ENCODE data around the gene SLC51B. TPM values are rescaled to one million over a fixed set of nuclear protein-coding genes. Genes with fewer than 3 reads are reported as not detected.

The SLC51B gene
- polyA plus RNA-seq (2012; rRNA removed) = not detected in 2 replicates
- not detected in 2 replicates for polyA plus RNA-seq (2012; cell fraction: cytosol; rRNA removed)
- not detected in 2 replicates for polyA plus RNA-seq (2012; cell fraction: nucleus; rRNA removed)

DNA sequence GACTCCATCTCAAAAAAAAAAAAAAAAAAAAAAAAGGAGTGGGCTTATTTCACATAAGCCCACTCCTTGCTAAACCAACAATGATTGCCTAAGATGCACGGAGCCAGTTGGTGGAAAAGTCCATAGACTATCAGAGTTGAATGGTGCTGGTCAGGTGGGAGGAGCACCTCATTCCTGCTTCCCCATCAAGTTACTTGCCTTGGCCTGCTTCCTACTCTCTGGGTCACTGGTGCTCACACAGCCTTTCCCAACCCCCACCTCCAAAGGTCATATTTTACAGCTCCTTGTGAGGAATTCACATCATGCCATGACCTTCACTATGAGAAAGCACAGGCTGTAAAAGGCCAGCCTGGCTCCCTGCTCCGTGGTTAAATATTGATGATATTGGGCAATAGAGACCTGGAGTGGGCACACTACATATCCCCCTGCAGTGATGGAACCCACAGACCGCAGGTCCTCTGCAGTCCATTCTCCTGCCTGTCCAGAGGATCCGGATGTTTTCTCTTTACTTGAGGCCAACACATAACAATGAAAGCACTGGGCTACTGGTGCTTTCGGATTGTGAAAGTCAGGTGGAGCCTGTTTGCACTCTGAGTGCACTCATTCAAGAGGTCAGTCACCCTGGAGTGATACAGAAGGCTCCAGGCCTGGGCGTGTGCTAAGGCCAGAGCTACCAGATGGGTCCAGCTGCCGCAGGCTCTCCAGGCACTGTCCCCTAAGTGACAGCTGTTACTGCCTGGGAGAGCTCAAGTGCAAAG lies at the start of gene SLC51B:
TSS of gene SLC51B (plus strand) at position 664 of the 758 bp plus-strand sequence. CDS start 4,618 bp downstream, outside the sequence.
- H3K9ac ChIP-seq = no peak within 1 kb of the TSS
- no peaks in the 10 kb centered on the region for H3K9me2 ChIP-seq
- TF ChIP-seq GATA2 (CRISPR knock-in tag; IDR thresholded peaks at IDR 0.05) = no peak
- no peak for TF ChIP-seq SMC3 (IDR thresholded peaks at IDR 0.05; ENCODE audit: low read depth, low read length)
- no peak for TF ChIP-seq FOSL2 (IDR thresholded peaks at IDR 0.05; ENCODE audit: borderline replicate concordance, low read depth)
- TF ChIP-seq MXI1 (IDR thresholded peaks at IDR 0.05; ENCODE audit: low read depth, low read length) = no peak
- TF ChIP-seq NFIC (IDR thresholded peaks at IDR 0.05; ENCODE audit: borderline replicate concordance) = no peak
- TF ChIP-seq IRF3 (IDR thresholded peaks at IDR 0.05; ENCODE audit: low read depth, low read length) = no peak
- TF ChIP-seq CHD2 (IDR thresholded peaks at IDR 0.05; ENCODE audit: low read length, partially characterized antibody) = no peak
- TF ChIP-seq TCF12 (IDR thresholded peaks at IDR 0.05) = no peak
- TF ChIP-seq, protein P1, sequence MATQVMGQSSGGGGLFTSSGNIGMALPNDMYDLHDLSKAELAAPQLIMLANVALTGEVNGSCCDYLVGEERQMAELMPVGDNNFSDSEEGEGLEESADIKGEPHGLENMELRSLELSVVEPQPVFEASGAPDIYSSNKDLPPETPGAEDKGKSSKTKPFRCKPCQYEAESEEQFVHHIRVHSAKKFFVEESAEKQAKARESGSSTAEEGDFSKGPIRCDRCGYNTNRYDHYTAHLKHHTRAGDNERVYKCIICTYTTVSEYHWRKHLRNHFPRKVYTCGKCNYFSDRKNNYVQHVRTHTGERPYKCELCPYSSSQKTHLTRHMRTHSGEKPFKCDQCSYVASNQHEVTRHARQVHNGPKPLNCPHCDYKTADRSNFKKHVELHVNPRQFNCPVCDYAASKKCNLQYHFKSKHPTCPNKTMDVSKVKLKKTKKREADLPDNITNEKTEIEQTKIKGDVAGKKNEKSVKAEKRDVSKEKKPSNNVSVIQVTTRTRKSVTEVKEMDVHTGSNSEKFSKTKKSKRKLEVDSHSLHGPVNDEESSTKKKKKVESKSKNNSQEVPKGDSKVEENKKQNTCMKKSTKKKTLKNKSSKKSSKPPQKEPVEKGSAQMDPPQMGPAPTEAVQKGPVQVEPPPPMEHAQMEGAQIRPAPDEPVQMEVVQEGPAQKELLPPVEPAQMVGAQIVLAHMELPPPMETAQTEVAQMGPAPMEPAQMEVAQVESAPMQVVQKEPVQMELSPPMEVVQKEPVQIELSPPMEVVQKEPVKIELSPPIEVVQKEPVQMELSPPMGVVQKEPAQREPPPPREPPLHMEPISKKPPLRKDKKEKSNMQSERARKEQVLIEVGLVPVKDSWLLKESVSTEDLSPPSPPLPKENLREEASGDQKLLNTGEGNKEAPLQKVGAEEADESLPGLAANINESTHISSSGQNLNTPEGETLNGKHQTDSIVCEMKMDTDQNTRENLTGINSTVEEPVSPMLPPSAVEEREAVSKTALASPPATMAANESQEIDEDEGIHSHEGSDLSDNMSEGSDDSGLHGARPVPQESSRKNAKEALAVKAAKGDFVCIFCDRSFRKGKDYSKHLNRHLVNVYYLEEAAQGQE (IDR thresholded peaks at IDR 0.05; ENCODE audit: low read depth, low read length) = no peak
- TF ChIP-seq TEAD4 (IDR thresholded peaks at IDR 0.05; ENCODE audit: borderline replicate concordance, insufficient read depth) = no peak
- no peak for TF ChIP-seq ZBTB33 (IDR thresholded peaks at IDR 0.05; ENCODE audit: borderline replicate concordance, low read depth)
- no peak for TF ChIP-seq EZH2phosphoT487 (IDR thresholded peaks at IDR 0.05; ENCODE audit: borderline replicate concordance, low read depth)
- no peak for TF ChIP-seq NRF1 (IDR thresholded peaks at IDR 0.05; ENCODE audit: low read depth, low read length)
- TF ChIP-seq, protein P2, sequence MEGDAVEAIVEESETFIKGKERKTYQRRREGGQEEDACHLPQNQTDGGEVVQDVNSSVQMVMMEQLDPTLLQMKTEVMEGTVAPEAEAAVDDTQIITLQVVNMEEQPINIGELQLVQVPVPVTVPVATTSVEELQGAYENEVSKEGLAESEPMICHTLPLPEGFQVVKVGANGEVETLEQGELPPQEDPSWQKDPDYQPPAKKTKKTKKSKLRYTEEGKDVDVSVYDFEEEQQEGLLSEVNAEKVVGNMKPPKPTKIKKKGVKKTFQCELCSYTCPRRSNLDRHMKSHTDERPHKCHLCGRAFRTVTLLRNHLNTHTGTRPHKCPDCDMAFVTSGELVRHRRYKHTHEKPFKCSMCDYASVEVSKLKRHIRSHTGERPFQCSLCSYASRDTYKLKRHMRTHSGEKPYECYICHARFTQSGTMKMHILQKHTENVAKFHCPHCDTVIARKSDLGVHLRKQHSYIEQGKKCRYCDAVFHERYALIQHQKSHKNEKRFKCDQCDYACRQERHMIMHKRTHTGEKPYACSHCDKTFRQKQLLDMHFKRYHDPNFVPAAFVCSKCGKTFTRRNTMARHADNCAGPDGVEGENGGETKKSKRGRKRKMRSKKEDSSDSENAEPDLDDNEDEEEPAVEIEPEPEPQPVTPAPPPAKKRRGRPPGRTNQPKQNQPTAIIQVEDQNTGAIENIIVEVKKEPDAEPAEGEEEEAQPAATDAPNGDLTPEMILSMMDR (IDR thresholded peaks at IDR 0.05) = no peak
- TF ChIP-seq POLR2AphosphoS5 (IDR thresholded peaks at IDR 0.05; ENCODE audit: low read depth, low read length) = no peak
- TF ChIP-seq MEF2A (IDR thresholded peaks at IDR 0.05; ENCODE audit: borderline replicate concordance, low read depth) = no peak
- TF ChIP-seq GABPA (IDR thresholded peaks at IDR 0.05; ENCODE audit: low read depth) = no peak
- no peak for TF ChIP-seq SIN3A (IDR thresholded peaks at IDR 0.05; ENCODE audit: borderline replicate concordance, low read depth, low read length)
- no peak for TF ChIP-seq EP300 (IDR thresholded peaks at IDR 0.05; ENCODE audit: borderline replicate concordance in 1 of 2, low read depth in 1 of 2, low read length in 1 of 2)
- no peak within 1 kb of the TSS for H3K4me2 ChIP-seq
- WGBS (ENCODE audit: low lambda C conversion rate) = 81% methylated on average over 7 of the region's 7 CpGs
- no peak within 1 kb of the TSS for H3K4me3 ChIP-seq (ENCODE audit: low read depth in 2 of 2, low read length in 1 of 2)
- POLR2A ChIA-PET = no interaction called here
- H3K9me3 ChIP-seq = no peaks in the 10 kb centered on the region
- H4K20me1 ChIP-seq (ENCODE audit: insufficient read depth) = no peaks in the 10 kb centered on the region
- H3F3A ChIP-seq (replicated peaks; ENCODE audit: insufficient read depth) = no peaks in the 10 kb centered on the region
- DNase-seq = no peak
- H3K79me2 ChIP-seq (ENCODE audit: insufficient read depth) = no peaks in the 10 kb centered on the region
- H3K27me3 ChIP-seq (ENCODE audit: insufficient read depth) = no peaks in the 10 kb centered on the region
- 0 out of 2 replicates have a peak within 1 kb of the TSS, but pooled peaks have one; percentile 35 for H2AFZ ChIP-seq (ENCODE audit: low read depth)
- peaks cover 0 to 12% of the 10 kb centered on the region in 2 experiments; a peak in 1 of 4 replicates for H3K4me1 ChIP-seq (ENCODE audit: control insufficient read depth in 1 of 2, insufficient read depth in 2 of 2, low read depth in 1 of 2, low read length in 1 of 2)
- H3K36me3 ChIP-seq (replicated peaks in 1 of 2; ENCODE audit: control insufficient read depth in 1 of 2, insufficient read depth in 2 of 2, low read length in 1 of 2) = no peaks in the 10 kb centered on the region
- H3K27ac ChIP-seq (ENCODE audit: low read depth in 2 of 2, low read length in 1 of 2) = no peak within 1 kb of the TSS
- CTCF ChIA-PET = interaction anchor here (1.4 to 4.2 kb wide), 2 partner anchors 11 to 283 kb away, joined by 3 to 21 read pairs; no protein-coding TSS in a partner anchor

Data from SK-N-SH (cell line).